SK-N-SH treated with all-trans-retinoic acid at 6 μM for 48 hours (cell line): ENCODE data around the gene SHC3.

Source experiments
- GLIS3 ChIP-seq: fragments of 250-450 bp; sonication (Bioruptor Pico); IDR thresholded peaks from 2 replicates; pipeline ENCODE4 v1.5.0; 2020; ENCODE audit warnings: mild to moderate bottlenecking, moderate library complexity
- ZNF8 ChIP-seq: fragments of 450-650 bp; formaldehyde crosslinking; IDR thresholded peaks from 2 replicates; pipeline ENCODE4 v1.5.0; 2020; ENCODE audit warnings: mild to moderate bottlenecking, moderate library complexity

DNA sequence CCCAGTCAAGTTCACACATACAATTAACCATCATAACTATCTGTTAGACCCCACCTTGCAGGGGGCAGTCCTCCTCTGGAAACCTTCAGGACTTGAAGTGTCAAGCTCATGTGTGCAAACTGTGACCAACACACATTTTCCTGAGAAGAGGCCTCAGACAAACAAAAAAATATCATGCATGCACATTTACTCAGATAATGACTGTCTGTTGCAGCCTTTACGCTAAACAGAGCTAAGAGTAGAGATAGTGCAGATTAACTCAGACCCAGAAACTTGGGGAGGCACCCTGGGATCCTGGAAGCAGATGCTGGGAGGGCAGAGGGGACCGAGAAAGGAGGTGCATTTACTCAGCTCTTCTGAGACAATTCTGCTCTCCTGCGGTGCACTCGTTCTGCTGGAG lies 191.0 kb downstream of the SHC3 start:
- TF ChIP-seq ZNF8 (no peak), GLIS3 (CRISPR knock-in tag) (no peak)
